HL-60 (cell line): ENCODE results near the gene COL6A3.

Experiments used
- POLR2AphosphoS5 ChIP-seq: IDR thresholded peaks from 2 replicates; pipeline ENCODE4 v1.6.1; 2012; ENCODE audit warnings: low read depth
- TF ChIP-seq, protein P1 (sequence below): IDR thresholded peaks from one replicate; pipeline ENCODE4 v1.5.1; 2011; ENCODE audit warnings: low read length, control low read depth, inconsistent platforms; ENCODE audit not compliant: insufficient read depth

DNA sequence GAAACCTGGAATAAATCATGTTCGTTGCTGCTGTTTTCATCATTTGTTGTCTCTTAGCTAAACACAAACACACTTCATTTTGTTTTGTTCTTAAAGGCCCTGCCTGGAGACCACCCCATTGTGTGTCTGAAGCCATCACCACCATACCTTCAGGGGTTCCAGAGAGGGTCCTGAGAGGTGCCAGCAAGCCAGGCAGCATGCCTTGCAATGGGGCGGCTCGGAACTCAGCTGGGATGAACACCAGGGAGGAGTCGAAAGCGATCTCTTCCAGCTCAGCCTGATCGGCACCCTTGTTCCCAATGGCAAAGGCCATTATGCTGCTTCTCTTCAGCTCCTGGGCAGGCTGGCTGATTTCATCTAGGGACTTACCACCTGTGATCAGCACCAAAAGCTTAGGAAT, 33.2 kb downstream of the COL6A3 start:
- TF ChIP-seq, protein P1, sequence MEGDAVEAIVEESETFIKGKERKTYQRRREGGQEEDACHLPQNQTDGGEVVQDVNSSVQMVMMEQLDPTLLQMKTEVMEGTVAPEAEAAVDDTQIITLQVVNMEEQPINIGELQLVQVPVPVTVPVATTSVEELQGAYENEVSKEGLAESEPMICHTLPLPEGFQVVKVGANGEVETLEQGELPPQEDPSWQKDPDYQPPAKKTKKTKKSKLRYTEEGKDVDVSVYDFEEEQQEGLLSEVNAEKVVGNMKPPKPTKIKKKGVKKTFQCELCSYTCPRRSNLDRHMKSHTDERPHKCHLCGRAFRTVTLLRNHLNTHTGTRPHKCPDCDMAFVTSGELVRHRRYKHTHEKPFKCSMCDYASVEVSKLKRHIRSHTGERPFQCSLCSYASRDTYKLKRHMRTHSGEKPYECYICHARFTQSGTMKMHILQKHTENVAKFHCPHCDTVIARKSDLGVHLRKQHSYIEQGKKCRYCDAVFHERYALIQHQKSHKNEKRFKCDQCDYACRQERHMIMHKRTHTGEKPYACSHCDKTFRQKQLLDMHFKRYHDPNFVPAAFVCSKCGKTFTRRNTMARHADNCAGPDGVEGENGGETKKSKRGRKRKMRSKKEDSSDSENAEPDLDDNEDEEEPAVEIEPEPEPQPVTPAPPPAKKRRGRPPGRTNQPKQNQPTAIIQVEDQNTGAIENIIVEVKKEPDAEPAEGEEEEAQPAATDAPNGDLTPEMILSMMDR: no peak
- TF ChIP-seq POLR2AphosphoS5: no peak
